GM19395 (cell line): Measurements from ENCODE around the gene RPS6KB1.
"Not testable (repeated sequence)": the region's sequence is repeated elsewhere in the genome, so short reads cannot be mapped to it uniquely, and the experiment has no call there.

Experiments
- ATAC-seq: cut with Tn5 transposase; IDR thresholded peaks from one replicate; pipeline ENCODE4 v1.9.1; 2021; ENCODE audit warnings: mild to moderate bottlenecking, moderate library complexity; ENCODE audit not compliant: unreplicated experiment

Gene RPS6KB1

DNA sequence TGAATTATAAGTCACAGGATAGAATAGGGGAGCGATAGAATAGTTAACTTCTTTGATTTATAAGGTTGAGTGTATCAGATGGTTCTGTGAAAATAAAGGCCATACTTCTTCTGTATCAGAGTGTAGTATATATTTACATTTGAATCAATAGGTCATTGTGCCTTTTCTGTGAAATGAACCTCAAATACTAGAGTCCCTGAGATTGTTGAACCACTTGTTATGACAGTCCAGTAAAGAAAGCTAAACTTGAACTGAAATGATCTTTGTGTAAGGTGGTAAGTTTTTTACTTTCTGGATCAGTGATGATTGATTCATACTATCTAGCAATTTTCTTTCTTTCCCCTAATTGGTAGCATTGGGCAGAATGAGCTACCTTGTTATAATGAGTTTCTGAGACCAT, 40.4 kb downstream of the RPS6KB1 start:
- ATAC-seq = not testable (repeated sequence)

DNA sequence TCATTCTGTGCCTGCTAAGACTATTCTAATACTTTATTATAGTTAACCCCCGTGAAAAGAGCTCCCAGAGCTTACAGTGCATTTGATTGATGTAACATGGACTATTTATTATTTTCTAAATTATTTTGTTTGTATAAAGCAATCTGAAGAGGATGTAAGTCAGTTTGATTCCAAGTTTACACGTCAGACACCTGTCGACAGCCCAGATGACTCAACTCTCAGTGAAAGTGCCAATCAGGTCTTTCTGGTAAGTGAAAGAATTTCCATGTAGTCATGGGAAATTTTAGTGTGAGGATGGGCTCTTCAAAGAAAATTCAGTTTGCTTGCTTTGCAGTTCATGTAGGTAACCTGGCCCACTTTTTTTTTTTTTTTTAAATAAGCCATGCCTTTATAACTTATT, 47.8 kb downstream of the RPS6KB1 start:
- ATAC-seq = not testable (repeated sequence)

DNA sequence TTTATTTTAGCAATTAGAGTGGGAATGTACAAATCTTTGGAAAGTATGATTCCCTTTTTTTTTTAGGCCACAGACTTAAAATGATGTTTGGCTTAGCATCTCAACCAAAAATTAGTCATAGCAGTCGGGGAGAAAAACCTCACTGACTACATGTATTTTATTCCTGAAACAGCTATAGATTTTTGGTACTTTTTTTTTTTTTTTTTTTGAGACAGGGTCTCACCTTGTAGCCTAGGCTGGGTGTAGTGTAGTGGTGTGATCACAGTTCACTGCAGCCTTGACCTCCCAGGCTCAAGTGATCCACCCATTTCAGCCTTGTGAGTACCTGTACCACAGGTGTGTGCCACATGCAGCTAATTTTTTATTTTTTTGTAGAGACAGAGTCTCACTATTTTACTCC, 48.2 kb downstream of the RPS6KB1 start:
- no peak for ATAC-seq

DNA sequence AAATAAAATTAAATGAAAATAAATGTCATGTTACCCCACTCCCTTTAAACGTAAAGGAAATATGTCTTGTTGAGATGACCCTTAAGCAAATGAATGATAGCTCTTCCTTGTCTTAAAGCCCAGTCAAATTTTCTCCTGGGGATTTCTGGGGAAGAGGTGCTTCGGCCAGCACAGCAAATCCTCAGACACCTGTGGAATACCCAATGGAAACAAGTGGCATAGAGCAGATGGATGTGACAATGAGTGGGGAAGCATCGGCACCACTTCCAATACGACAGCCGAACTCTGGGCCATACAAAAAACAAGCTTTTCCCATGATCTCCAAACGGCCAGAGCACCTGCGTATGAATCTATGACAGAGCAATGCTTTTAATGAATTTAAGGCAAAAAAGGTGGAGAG, 53.5 kb downstream of the RPS6KB1 start:
- ATAC-seq = not testable (repeated sequence)

DNA sequence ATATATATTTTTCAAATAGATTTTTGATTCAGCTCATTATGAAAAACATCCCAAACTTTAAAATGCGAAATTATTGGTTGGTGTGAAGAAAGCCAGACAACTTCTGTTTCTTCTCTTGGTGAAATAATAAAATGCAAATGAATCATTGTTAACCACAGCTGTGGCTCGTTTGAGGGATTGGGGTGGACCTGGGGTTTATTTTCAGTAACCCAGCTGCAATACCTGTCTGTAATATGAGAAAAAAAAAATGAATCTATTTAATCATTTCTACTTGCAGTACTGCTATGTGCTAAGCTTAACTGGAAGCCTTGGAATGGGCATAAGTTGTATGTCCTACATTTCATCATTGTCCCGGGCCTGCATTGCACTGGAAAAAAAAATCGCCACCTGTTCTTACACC, 54.4 kb downstream of the RPS6KB1 start:
- not testable (repeated sequence) for ATAC-seq

DNA sequence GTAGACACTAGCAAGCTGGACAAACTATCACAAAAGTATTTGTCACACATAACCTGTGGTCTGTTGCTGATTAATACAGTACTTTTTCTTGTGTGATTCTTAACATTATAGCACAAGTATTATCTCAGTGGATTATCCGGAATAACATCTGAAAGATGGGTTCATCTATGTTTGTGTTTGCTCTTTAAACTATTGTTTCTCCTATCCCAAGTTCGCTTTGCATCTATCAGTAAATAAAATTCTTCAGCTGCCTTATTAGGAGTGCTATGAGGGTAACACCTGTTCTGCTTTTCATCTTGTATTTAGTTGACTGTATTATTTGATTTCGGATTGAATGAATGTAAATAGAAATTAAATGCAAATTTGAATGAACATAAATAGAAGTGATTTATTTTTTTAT, 57.1 kb downstream of the RPS6KB1 start:
- ATAC-seq = no peak

DNA sequence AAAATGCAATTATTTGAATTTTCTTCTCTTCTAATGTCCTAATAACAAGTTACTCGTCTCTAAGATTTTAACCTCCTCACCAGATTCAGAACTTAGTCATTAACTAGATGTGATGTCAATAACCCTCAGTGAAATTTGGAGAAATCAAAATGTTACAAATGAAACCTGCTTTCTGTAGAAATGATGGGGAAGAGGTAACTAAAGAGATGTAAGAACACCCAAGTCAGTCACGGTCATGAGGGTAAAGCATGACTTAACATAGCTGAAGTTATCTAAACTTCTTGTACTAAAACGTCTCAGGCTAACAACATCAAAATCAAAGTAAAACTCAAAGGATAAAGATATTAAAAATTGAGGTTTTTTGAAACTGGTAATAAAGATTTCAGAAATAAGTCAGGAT, 61.9 kb downstream of the RPS6KB1 start:
- ATAC-seq = no peak

DNA sequence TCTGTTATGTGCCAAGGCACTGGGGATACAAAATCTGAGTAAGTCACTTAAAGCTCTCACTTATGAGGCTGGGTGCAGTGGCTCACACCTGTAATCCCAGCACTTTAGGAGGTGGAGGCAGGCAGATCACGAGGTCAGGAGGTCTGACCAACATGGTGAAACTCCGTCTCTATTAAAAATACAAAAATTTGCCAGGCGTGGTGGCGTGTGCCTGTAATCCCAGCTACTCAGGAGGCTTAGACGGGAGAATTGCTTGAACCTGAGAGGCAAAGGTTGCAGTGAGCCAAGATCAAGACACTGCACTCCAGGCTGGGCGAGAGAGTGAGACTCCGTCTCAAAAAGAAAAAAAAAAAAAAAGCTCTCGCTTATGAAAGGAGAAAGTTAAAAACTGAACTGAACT, 66.7 kb downstream of the RPS6KB1 start:
- ATAC-seq = not testable (repeated sequence)

DNA sequence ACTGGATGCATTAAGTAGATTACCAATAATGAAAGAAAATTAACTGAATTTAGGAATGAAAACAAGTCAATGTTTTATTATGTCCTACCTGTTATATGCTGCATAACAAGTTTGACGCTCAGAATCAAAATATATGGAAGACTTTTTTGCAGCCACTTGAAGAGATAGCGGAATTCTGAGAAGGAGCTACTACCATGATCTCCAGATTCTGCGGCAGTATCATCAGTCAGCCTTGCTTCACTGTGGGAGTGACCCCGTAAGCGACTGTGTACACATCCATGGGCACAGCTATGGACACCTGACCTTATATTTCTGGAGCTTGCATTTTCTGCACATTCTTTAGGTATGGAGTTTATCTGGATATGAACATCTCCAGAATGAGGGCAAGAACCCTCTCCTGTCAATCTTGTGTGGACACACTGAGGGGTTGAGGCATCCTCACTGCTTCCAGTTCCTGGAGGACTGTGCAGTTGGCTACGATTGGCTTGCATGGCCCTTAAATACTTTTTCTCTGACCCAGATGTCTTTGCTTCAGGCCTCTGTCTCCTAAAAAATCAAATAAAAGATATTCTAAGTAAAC, 69.9 kb downstream of the RPS6KB1 start:
- ATAC-seq = no peak

DNA sequence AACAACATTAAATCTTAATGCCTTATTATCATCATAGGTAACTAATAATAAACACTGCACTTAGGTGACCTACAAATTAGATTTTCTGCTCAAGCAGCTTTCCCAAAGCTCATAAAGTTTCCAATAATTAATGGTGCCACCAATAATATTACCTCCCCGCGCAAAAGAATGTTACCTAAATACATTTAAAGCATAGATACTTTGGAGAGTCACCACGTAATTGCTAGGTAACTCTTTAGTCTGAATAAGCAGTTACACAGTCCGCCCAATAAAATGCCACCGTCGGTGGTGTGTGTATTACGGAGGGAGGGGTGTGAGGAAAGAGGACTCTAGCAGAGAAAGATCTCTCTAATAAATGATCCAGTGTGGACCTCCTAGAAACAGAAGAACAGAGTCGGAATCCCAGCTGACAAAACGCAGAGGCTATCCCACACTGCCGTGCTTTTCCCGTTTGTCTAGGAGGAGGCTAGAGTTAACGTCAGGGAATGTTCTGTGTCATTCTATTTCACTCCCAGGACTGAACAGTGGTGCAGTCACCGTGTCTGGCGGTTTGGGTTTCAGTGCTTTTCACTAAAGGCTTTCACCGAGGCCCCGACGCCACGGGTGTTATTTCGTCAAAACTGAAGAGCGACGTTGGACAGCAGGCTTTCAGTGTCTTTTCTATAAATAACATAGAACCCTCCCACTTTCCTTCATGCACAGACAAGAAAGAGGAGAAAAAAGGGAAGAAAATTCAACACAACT, 71.0 kb downstream of the RPS6KB1 start:
- ATAC-seq = peak; percentile 61

DNA sequence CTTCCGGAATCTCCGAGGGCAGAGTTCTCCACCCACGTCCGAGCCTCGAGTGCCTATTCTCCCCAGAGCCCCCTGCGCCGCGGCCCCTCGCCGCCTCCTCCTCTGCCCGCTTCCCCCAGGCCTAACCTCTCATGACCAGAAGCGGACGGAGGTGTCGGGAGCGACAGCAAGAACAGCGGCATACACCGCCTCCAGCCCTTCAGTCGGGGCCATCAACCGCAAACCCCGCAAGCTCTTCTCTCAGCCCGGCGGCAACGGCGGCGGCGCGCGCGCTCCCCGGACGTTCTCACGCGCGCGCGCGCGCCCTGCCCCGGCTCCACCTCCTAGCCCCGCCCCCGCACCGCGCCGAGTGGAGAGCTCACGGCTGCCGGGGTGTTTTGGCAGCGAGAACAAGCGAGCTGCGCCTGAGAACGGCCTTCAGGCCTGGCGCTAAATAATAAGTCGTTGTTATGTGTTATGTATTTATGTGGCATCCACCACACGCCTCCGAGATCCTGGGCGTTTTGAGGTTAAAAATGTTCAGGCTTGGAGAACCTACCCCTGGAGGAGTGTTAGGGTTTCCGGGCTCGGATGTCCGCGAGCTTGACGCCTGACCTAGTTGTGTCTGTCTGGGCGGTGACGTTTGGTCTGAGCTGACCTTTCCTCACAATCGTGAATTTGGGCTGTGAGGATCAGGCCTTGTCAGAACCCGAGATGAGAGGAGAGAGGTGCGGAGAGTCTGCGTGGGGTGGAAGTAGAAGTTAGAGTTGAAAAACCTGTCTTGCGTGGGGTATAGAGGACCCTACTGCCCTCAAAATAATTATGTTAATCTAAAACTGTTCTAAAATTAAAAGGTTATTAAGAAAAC, 71.8 kb downstream of the RPS6KB1 start, which contains the start of gene RNFT1:
RNFT1 (minus strand) TSS at position 259 of the 847 bp plus-strand sequence; CDS start at position 182, 77 bp downstream.
- ATAC-seq = peak; percentile 81

DNA sequence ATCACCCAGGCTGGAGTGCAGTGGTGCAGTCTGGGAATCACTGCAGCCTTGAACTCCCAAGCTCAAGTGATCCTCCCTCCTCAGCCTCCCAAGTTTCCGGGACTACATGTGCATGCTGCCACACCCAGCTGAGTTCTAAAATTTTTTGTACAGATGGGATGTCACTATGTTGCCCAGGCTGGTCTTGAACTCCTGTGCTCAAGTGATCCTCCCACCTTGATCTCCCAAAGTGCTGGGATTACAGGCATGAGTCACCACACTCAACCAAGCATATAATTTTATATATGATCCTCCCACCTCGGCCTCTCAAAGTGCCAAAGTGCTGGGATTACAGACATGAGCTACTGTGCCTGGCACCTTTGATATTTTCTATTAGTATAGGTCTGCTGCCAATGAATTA, 78.8 kb downstream of the RPS6KB1 start:
- not testable (repeated sequence) for ATAC-seq

DNA sequence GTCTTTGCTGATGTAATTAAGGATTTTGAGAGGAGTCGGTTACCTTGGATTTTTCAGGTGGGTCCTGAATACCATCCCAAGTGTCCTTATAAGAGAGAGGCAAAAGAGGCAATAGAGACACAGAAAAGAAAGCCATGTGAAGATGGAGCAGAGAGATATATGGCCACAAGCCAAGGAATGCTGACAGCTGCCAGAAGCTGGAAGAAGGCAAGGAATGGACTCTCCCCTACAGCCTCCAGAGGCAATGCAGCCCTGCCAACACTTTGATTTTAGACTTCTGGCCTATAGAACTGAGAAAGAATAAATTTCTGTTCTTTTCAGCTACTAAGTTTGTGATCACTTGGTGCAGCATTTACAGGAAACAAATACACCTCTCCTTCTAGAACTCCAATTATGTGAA, 79.9 kb downstream of the RPS6KB1 start:
- ATAC-seq = no peak

DNA sequence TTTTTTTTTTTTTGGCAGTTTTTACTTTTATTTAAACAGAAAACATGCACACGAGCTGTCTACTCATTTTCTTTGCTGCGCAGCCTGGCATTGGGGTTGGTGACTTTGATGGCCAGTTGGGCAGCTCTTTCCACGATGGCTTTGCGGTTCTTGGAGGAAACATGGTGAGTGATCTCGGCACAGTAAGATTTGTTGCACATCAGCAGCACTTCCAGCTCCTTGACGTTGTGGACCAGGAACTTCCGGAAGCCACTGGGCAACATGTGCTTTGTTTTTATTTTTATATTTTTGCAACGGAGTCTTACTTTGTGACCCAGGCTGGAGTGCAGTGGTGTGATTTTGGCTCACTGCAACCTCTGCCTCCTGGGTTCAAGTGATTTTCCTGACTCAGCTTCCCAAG, 80.6 kb downstream of the RPS6KB1 start:
- not testable (repeated sequence) for ATAC-seq

DNA sequence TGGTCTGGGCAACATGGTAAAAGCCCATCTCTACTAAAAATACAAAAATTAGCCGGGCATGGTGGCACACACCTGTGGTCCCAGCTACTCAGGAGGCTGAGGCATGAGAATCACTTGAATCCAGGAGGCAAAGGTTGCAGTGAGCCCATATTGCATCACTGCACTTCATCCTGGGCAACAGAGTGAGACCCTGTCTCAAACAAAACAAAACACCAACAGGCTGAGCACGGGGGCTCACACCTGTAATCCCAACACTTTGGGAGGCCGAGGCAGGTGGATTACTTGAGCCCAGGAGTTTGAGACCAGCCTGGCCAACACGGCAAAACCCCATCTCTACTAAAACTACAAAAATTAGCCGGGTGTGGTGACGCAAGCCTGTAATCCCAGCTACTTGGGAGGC, 82.2 kb downstream of the RPS6KB1 start:
- not testable (repeated sequence) for ATAC-seq

DNA sequence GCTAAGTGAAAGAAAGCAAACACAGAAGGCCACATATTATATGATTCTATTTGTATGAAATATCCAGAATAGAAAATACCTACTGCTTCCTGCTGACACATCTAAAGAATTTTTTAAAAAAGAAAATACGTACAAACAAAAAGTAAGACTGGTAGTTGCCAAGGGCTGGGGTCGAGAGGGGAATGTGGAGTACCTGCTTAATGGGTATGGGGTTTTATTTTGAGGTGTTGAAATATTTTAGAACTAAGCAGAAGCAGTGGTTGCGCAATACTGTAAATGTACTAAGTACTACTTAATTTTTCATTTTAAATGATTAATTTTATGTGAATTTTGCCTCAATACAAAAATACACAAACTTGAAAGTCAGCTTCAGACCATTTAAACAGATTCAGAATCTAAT, 103.7 kb downstream of the RPS6KB1 start:
- ATAC-seq = not testable (repeated sequence)
